GM10266 (cell line): ENCODE measurements around the gene SPATA33.

Source experiments
- DNase-seq: peaks from one replicate; pipeline ENCODE4 v3.0.0; 2012; ENCODE audit errors: extremely low spot score
- CTCF ChIP-seq: IDR thresholded peaks from 2 replicates; pipeline ENCODE4 v1.5.1; 2012; ENCODE audit warnings: mild to moderate bottlenecking, low read depth; ENCODE audit not compliant: control insufficient read depth, insufficient read depth; ENCODE audit errors: missing control alignments

Gene SPATA33

GRCh38 chr16:89636663-89637062 is 21.0 kb upstream of the SPATA33 start:
- no peak for DNase-seq
- TF ChIP-seq CTCF, result no peak

- no peak for DNase-seq
- TF ChIP-seq CTCF, result no peak
Measured at GRCh38 chr16:89637379-89637778, 20.3 kb upstream of the SPATA33 start.

- no peak for TF ChIP-seq CTCF
- DNase-seq, result no peak
Measured at GRCh38 chr16:89638455-89638854, 19.2 kb upstream of the SPATA33 start.

GRCh38 chr16:89639385-89639784 is 18.3 kb upstream of the SPATA33 start:
- TF ChIP-seq CTCF, result no peak
- no peak for DNase-seq

- no peak for DNase-seq
- no peak for TF ChIP-seq CTCF
Measured at GRCh38 chr16:89641458-89642119, 16.0 kb upstream of the SPATA33 start.

GRCh38 chr16:89642574-89642973 is 15.1 kb upstream of the SPATA33 start:
- TF ChIP-seq CTCF, result no peak
- no peak for DNase-seq

- no peak for DNase-seq
- TF ChIP-seq CTCF, result no peak
Measured at GRCh38 chr16:89643769-89644300, 13.8 kb upstream of the SPATA33 start.
